Activated naive CD4-positive, alpha-beta T cell treated with anti-CD3 and anti-CD28 coated beads, Interleukin-2, amount 50 U/mL, for 72 hours (primary cell): ENCODE measurements around the gene OR13F1. TPM values are rescaled to one million over a fixed set of nuclear protein-coding genes. Genes with fewer than 3 reads are reported as not detected.

Experiments
- total RNA-seq, 2 donors: library from RNA; stranded (reverse); gene quantifications; one replicate each; pipeline ENCODE4 v1.2.3, GENCODE V29; 2022

The OR13F1 gene
- total RNA-seq, 2 donors from 2014 or later, result not detected

Other genes with a start within 250 kb of the OR13F1 start
- not detected for gene OR13C4, start 22.9 kb downstream of the OR13F1 start, total RNA-seq
- gene OR13C3, start 32.6 kb downstream of the OR13F1 start, total RNA-seq, result not detected
- gene OR13C8, start 64.9 kb downstream of the OR13F1 start, total RNA-seq, result not detected
- not detected for gene OR13C5, start 95.2 kb downstream of the OR13F1 start, total RNA-seq
- gene OR13C2, start 101.4 kb downstream of the OR13F1 start, total RNA-seq, result not detected
- not detected for gene OR13C9, start 113.9 kb downstream of the OR13F1 start, total RNA-seq
- gene OR13D1, start 190.3 kb downstream of the OR13F1 start, total RNA-seq, result not detected
- 10 to 100 TPM; 15.2 to 17.4 TPM for gene NIPSNAP3A, start 243.4 kb downstream of the OR13F1 start, total RNA-seq